KMS-11 (cell line): ENCODE measurements around the gene CFAP45.

Experiments
- H2AFZ ChIP-seq: fragments of 200-600 bp; sonication (generic); 2 replicates; pipeline ENCODE4 v1.6.1; 2016; ENCODE audit warnings: antibody characterized with exemption, mixed run types, low read depth
- H3K27ac ChIP-seq: fragments of 200-600 bp; sonication (generic); 2 replicates; pipeline ENCODE4 v1.6.1; 2016; ENCODE audit warnings: mild to moderate bottlenecking, mixed run types
- H3K27me3 ChIP-seq: fragments of 200-600 bp; sonication (generic); 2 replicates; pipeline ENCODE4 v1.6.1; 2017; ENCODE audit warnings: mild to moderate bottlenecking, low read depth, mixed run types, moderate library complexity; ENCODE audit not compliant: insufficient read depth
- H3K36me3 ChIP-seq: fragments of 200-600 bp; sonication (generic); 2 replicates; pipeline ENCODE4 v1.6.1; 2017; ENCODE audit warnings: mild to moderate bottlenecking, mixed run types; ENCODE audit not compliant: insufficient read depth
- H3K4me1 ChIP-seq: fragments of 200-600 bp; sonication (generic); 2 replicates; pipeline ENCODE4 v1.6.1; 2016; ENCODE audit warnings: mild to moderate bottlenecking, low read depth, mixed run types; ENCODE audit not compliant: poor library complexity, severe bottlenecking
- H3K4me2 ChIP-seq: fragments of 200-600 bp; sonication (generic); 2 replicates; pipeline ENCODE4 v1.7.0; 2016; ENCODE audit warnings: mild to moderate bottlenecking, mixed run types
- H3K4me3 ChIP-seq: fragments of 200-600 bp; sonication (generic); IDR thresholded peaks from 2 replicates; pipeline ENCODE4 v1.6.1; 2017; ENCODE audit warnings: low read depth, low read length, mixed read lengths; ENCODE audit not compliant: insufficient read depth
- H3K79me2 ChIP-seq: fragments of 200-600 bp; sonication (generic); 2 replicates; pipeline ENCODE4 v1.6.1; 2016; ENCODE audit warnings: low read depth, mixed run types; ENCODE audit not compliant: insufficient read depth
- H3K9ac ChIP-seq: fragments of 200-600 bp; sonication (generic); 2 replicates; pipeline ENCODE4 v1.6.1; 2016; ENCODE audit warnings: mild to moderate bottlenecking, mixed run types
- H4K20me1 ChIP-seq: fragments of 200-600 bp; sonication (generic); 2 replicates; pipeline ENCODE4 v1.6.1; 2016; ENCODE audit warnings: mild to moderate bottlenecking, mixed run types; ENCODE audit not compliant: insufficient read depth
- CTCF ChIP-seq: fragments of 200-600 bp; sonication (generic); conservative IDR thresholded peaks from 2 replicates; pipeline ENCODE4 v1.6.1; 2017; ENCODE audit warnings: low read depth, mild to moderate bottlenecking, antibody characterized with exemption, low read length, moderate library complexity, mixed read lengths

The CFAP45 gene

GRCh38 chr1:159942632-159943277 lies 42.8 kb upstream of the CFAP45 start:
- Histone ChIP-seq H3K9ac (no peak overlapping the region), H3K4me3 (no peak overlapping the region), H3K79me2 (no peaks in the 10 kb centered on the region), H3K27me3 (peaks cover 25% of the 10 kb centered on the region; the same call in 1 of the 2 replicates), H4K20me1 (no peaks in the 10 kb centered on the region), H2AFZ (no peak overlapping the region), H3K27ac (no peak overlapping the region), H3K4me1 (peaks cover 13% of the 10 kb centered on the region), H3K4me2 (no peak overlapping the region), H3K36me3 (no peaks in the 10 kb centered on the region)
- no peak for TF ChIP-seq CTCF

DNA sequence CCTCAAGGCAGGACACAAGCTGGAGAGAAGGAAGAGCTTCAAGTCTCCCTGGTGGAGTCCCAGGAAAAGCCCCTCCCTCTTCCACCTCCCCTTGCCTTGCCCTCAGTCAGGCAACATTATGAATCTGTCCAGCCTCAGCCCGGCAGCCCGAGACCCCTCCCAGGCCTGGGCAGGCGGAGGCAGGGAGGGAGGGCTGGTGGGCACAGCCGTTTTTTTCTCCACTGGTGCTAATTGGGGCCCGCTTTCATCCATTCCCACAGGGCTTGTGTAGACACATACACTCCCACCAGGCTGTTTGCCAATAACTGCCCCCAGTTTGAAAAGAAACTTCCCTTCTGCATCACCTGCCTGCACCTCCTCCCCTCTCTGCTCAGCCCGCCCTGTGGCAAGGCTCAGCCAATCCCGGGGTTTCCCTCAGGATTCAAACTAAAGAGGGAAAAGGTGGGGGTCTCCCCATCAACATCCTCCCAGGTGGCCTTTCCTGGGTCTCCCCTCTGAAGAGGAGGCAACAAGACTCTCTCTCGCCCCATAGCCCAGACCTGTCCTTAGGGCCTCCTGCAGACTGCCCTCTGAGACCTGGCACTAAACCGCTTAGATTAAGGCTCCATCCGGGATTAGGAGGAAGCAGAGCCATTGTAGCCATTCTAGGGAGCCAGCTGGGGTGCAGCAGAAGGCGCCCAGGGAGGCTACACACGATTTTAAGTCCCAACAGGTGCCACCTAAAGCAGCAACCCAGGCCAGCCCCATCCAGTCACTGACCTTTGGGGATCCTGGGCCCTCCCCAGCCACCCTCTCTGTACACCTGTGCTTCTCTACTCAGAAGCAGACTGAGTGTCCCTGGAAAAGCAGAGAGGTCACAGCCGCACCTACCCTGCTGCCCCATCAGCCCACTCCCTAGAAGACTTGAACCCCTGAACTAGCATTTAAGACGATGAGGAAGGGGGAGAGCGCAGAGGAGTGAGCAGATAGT lies 41.9 kb upstream of the CFAP45 start:
- Histone ChIP-seq H4K20me1 (no peaks in the 10 kb centered on the region), H3K4me3 (no peak overlapping the region), H3K9ac (no peak overlapping the region), H3K27me3 (peaks cover 25% of the 10 kb centered on the region; the same call in 1 of the 2 replicates), H3K4me2 (no peak overlapping the region), H2AFZ (no peak overlapping the region), H3K36me3 (no peaks in the 10 kb centered on the region), H3K27ac (no peak overlapping the region), H3K4me1 (peaks cover 17% of the 10 kb centered on the region), H3K79me2 (no peaks in the 10 kb centered on the region)
- no peak for TF ChIP-seq CTCF

DNA sequence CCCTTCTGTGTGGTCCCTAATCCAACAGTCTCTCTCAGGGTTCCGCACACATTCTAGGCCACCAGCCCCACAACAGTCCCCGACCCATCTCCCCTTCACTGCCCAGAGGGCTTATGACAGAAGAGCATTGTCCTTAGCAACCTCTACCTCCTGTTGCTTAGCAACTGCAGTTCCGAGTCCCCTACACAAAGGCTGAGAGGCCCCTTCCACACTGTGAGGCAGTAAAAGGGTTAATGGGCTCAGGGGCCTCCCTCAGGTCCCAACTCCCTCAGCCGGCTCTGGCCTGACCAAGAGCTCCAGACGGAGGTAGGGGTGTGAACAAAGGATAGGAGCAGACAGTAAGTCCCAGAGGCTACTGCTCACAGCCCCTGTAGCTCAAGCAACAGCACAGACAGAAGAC lies 41.2 kb upstream of the CFAP45 start:
- TF ChIP-seq CTCF = no peak
- peaks cover 25% of the 10 kb centered on the region; the same call in 1 of the 2 replicates for H3K27me3 ChIP-seq
- no peaks in the 10 kb centered on the region for H3K36me3 ChIP-seq
- no peaks in the 10 kb centered on the region for H3K79me2 ChIP-seq
- H3K4me2 ChIP-seq = no peak overlapping the region
- H3K4me1 ChIP-seq = peaks cover 22% of the 10 kb centered on the region
- H4K20me1 ChIP-seq = no peaks in the 10 kb centered on the region
- H2AFZ ChIP-seq = no peak overlapping the region
- no peak overlapping the region for H3K27ac ChIP-seq
- no peak overlapping the region for H3K4me3 ChIP-seq
- H3K9ac ChIP-seq = no peak overlapping the region

- no peaks in the 10 kb centered on the region for H4K20me1 ChIP-seq
- no peak for TF ChIP-seq CTCF
- peaks cover 23% of the 10 kb centered on the region for H3K4me1 ChIP-seq
- no peak overlapping the region for H3K4me3 ChIP-seq
- peaks cover 19% of the 10 kb centered on the region; the same call in 1 of the 2 replicates for H3K27me3 ChIP-seq
- no peak overlapping the region for H3K4me2 ChIP-seq
- no peak overlapping the region for H2AFZ ChIP-seq
- H3K79me2 ChIP-seq = no peaks in the 10 kb centered on the region
- no peak overlapping the region for H3K9ac ChIP-seq
- H3K27ac ChIP-seq = no peak overlapping the region
- H3K36me3 ChIP-seq = no peaks in the 10 kb centered on the region
Observed at GRCh38 chr1:159940006-159940620, 40.1 kb upstream of the CFAP45 start.
